GM12878 (cell line): Measurements from ENCODE around the gene ROBO1. TPM values are rescaled to one million over a fixed set of nuclear protein-coding genes. Genes with fewer than 3 reads are reported as not detected.

Experiments
- ATAC-seq: fragments of 200-7000 bp; cut with Tn5 transposase; 3 replicates; pipeline ENCODE4 v1.9.1; 2020; ENCODE audit warnings: mild to moderate bottlenecking, moderate library complexity
- BruUV-seq: library from RNA; stranded (reverse); fragments of 400-500 nt; replicated peaks from 2 replicates; lab custom pipeline; 2021; lab: Mats Ljungman, UMichigan
- CTCF ChIA-PET: fragments of 300-600 bp; sonication (Branson Sonifier 250); formaldehyde crosslinking; extraction: SDS; loops from one replicate; lab custom pipeline; 2021; ENCODE audit warnings: inconsistent platforms; lab: Yijun Ruan, JAX
- POLR2A ChIA-PET: fragments of 350-600 bp; formaldehyde crosslinking; extraction: SDS; loops from one replicate; lab custom pipeline; 2021; ENCODE audit warnings: inconsistent platforms; lab: Charles Lee
- RAD21 ChIA-PET: fragments of 300-600 bp; sonication (Branson Sonifier 250); formaldehyde crosslinking; loops from one replicate; lab custom pipeline; 2023; ENCODE audit warnings: antibody characterized with exemption; ENCODE audit not compliant: unreplicated experiment; lab: Charles Lee
- SMC1A ChIA-PET: fragments of 300-600 bp; sonication (Branson Sonifier 250); formaldehyde crosslinking; loops from one replicate; lab custom pipeline; 2023; ENCODE audit not compliant: unreplicated experiment, uncharacterized antibody; lab: Charles Lee
- DNase-seq: peaks from one replicate; pipeline ENCODE4 v3.0.0-alpha.2; 2011; ENCODE audit warnings: low read depth, low spot score
- FAIRE-seq: peaks from 3 replicates; lab custom pipeline; 2011; peaks lifted over from hg19 to GRCh38; lab: Jason Lieb, UNC
- H2AFZ ChIP-seq: 2 replicates; pipeline ENCODE4 v1.6.0; 2011; ENCODE audit warnings: low read depth, low read length, control low read depth; ENCODE audit not compliant: control insufficient read depth
- H3K27ac ChIP-seq: 2 replicates; pipeline ENCODE4 v1.5.1; 2011; ENCODE audit warnings: control low read depth; ENCODE audit not compliant: control insufficient read depth, insufficient read depth
- H3K27me3 ChIP-seq, 2 experiments: replicated peaks in 1 of 2; 2 replicates each; pipeline versions ENCODE4 v1.6.0 to v1.6.1; 2011; ENCODE audit warnings: low read length in 1 of 2; ENCODE audit not compliant: control insufficient read depth in 2 of 2, insufficient read depth in 2 of 2
- H3K36me3 ChIP-seq, 2 experiments: 2 replicates each; pipeline ENCODE4 v1.5.1; 2011; ENCODE audit warnings: low read length in 1 of 2; ENCODE audit not compliant: control insufficient read depth in 2 of 2, insufficient read depth in 2 of 2
- H3K4me1 ChIP-seq: 2 replicates; pipeline ENCODE4 v1.6.1; 2011; ENCODE audit warnings: mild to moderate bottlenecking, low read length, moderate library complexity, mixed read lengths; ENCODE audit not compliant: control insufficient read depth, insufficient read depth
- H3K4me2 ChIP-seq: 2 replicates; pipeline ENCODE4 v1.6.0; 2011; ENCODE audit warnings: control low read depth; ENCODE audit not compliant: control insufficient read depth, insufficient read depth
- H3K4me3 ChIP-seq: fragments of 200-600 bp; sonication (generic); 2 replicates; pipeline ENCODE4 v1.5.1; 2016
- H3K79me2 ChIP-seq: 2 replicates; pipeline ENCODE4 v1.6.0; 2011; ENCODE audit warnings: low read length; ENCODE audit not compliant: control insufficient read depth, insufficient read depth
- H3K9ac ChIP-seq: 2 replicates; pipeline ENCODE4 v1.8.0; 2011; ENCODE audit warnings: low read length, control low read depth, mixed read lengths; ENCODE audit not compliant: control insufficient read depth, insufficient read depth
- H3K9me3 ChIP-seq: replicated peaks from 3 replicates; pipeline ENCODE4 v1.5.1; 2011; ENCODE audit warnings: mild to moderate bottlenecking, low read length; ENCODE audit not compliant: control insufficient read depth, insufficient read depth
- H4K20me1 ChIP-seq: 2 replicates; pipeline ENCODE4 v1.6.0; 2011; ENCODE audit not compliant: control insufficient read depth, insufficient read depth
- CREM ChIP-seq: IDR thresholded peaks from 2 replicates; pipeline ENCODE4 v1.6.1; 2014; ENCODE audit warnings: antibody characterized with exemption, low read depth
- HSF1 ChIP-seq: fragments of 150-350 bp; IDR thresholded peaks from 2 replicates; pipeline ENCODE4 v1.6.1; 2014; ENCODE audit warnings: mild to moderate bottlenecking, low read depth, low read length
- KAT2A ChIP-seq: conservative IDR thresholded peaks from 2 replicates; pipeline ENCODE4 v1.6.1; 2011; ENCODE audit warnings: low read depth, low read length; ENCODE audit not compliant: control insufficient read depth
- MAX ChIP-seq: IDR thresholded peaks from 2 replicates; pipeline ENCODE4 v1.6.1; 2012; ENCODE audit warnings: low read depth, low read length, improper control_type of control experiment
- MTA3 ChIP-seq: IDR thresholded peaks from 2 replicates; pipeline ENCODE4 v1.6.1; 2012; ENCODE audit warnings: low read length, inconsistent platforms, borderline replicate concordance
- RFX5 ChIP-seq: IDR thresholded peaks from 2 replicates; pipeline ENCODE4 v1.6.1; 2011; ENCODE audit warnings: low read depth, low read length, improper control_type of control experiment
- SMAD1 ChIP-seq: fragments of 450-650 bp; IDR thresholded peaks from 2 replicates; pipeline ENCODE4 v1.6.1; 2018; ENCODE audit warnings: mild to moderate bottlenecking, low read depth; ENCODE audit not compliant: partially characterized antibody
- SREBF1 ChIP-seq: IDR thresholded peaks from 2 replicates; pipeline ENCODE4 v1.6.1; 2012; ENCODE audit warnings: mild to moderate bottlenecking, low read length
- WGBS: methylation state at CpG from one replicate; pipeline ENCODE4 v1.1.6; 2016; ENCODE audit warnings: low lambda C conversion rate; ENCODE audit not compliant: insufficient replicate concordance, insufficient coverage; ENCODE audit errors: missing lambda C conversion rate; 5-methylcytosine and 5-hydroxymethylcytosine counted together
- in situ Hi-C: fragments of 300-500 bp; cut with MboI; formaldehyde crosslinking; loops from 9 replicates; pipeline ENCODE4 v1.14.3; 2018; ENCODE audit warnings: mixed read lengths
- intact Hi-C: fragments of 100-400 bp; cut with micrococcal nuclease; formaldehyde crosslinking; loops from one replicate; pipeline ENCODE4 v1.14.2; 2022; ENCODE audit not compliant: unreplicated experiment
- polyA plus RNA-seq, 11 experiments: library from polyadenylated mRNA; depleted of rRNA in 4 of 11; unstranded in 6 of 11; stranded (reverse) in 5 of 11; fragments of >200 nt; fragmentation: Nextera tagmentation in 4 of 11; fragmentation: Illumina TruSeq in 1 of 11; extraction: Ambion mirVana in 4 of 11; extraction: Trizol in 1 of 11; gene quantifications; 1 replicate in 1 of 11; 2 replicates in 10 of 11; pipeline versions ENCODE4 v1.2.1 to v1.2.3, GENCODE V29; 2011 to 2016; ENCODE audit warnings: inconsistent platforms in 2 of 11, missing spikeins in 2 of 11, low read depth in 1 of 11
- total RNA-seq, 4 experiments: library from RNA; depleted of rRNA in 3 of 4; stranded (reverse); fragments of >200 nt in 3 of 4; fragmentation: Illumina TruSeq in 1 of 4; extraction: Trizol in 1 of 4; gene quantifications; 2 replicates each; pipeline versions ENCODE4 v1.2.1 to v1.2.3, GENCODE V29; 2013 to 2021

The ROBO1 gene
- total and polyA plus RNA-seq, 10 of the 15 experiments (the other 5 are each of a cell fraction or from before 2014, with no cell fraction given): 0.29 to 46.5 (median 1.2) TPM

- TF ChIP-seq RFX5 (no peak), HSF1 (no peak), MAX (no peak)
Observed at GRCh38 chr3:79618883-79619282, 148.9 kb downstream of the ROBO1 start (continued).

GRCh38 chr3:79606414-79606813 is 161.4 kb downstream of the ROBO1 start:
- Histone ChIP-seq H4K20me1 (no peaks in the 10 kb centered on the region), H3K4me2 (no peak overlapping the region), H3K9me3 (no peaks in the 10 kb centered on the region), H3K27me3 (no peaks in the 10 kb centered on the region), H3K4me3 (no peak overlapping the region), H3K79me2 (no peaks in the 10 kb centered on the region), H3K27ac (no peak overlapping the region), H3K4me1 (no peaks in the 10 kb centered on the region), H3K9ac (no peak overlapping the region), H2AFZ (no peak overlapping the region), H3K36me3 (no peaks in the 10 kb centered on the region)
- ChIA-PET RAD21 (no interaction called here), SMC1A (no interaction called here), POLR2A (no interaction called here), CTCF (no interaction called here)
- ATAC-seq (no peak), FAIRE-seq (no peak), DNase-seq (no peak)
- WGBS: 0% methylated on average over 1 of the region's 1 CpG
- BruUV-seq: no TSS peak
- TF ChIP-seq SMAD1: no peak
- TF ChIP-seq KAT2A: no peak
- no peak for TF ChIP-seq MTA3
- no peak for TF ChIP-seq SREBF1
- no peak for TF ChIP-seq CREM
- intact Hi-C loops: no loop called here
- in situ Hi-C loops: no loop called here
